Chondrocyte (in vitro differentiated cells): Measurements from ENCODE around the gene TCF4. TPM values are rescaled to one million over a fixed set of nuclear protein-coding genes. Genes with fewer than 3 reads are reported as not detected.

Experiments used
- DNase-seq: peaks from one replicate; pipeline ENCODE4 v3.0.0; 2021; ENCODE audit warnings: mixed read lengths, low spot score
- H3K27ac Mint-ChIP-seq: one replicate; pipeline ENCODE4 v1.8.0; 2021; ENCODE audit warnings: mild to moderate bottlenecking, moderate library complexity, mixed read lengths; ENCODE audit not compliant: unreplicated experiment
- H3K27me3 Mint-ChIP-seq: 2 replicates; pipeline ENCODE4 v1.8.0; 2021; ENCODE audit warnings: low read depth, mixed read lengths
- H3K36me3 Mint-ChIP-seq: 2 replicates; pipeline ENCODE4 v1.8.0; 2021; ENCODE audit warnings: low read depth, mixed read lengths
- H3K4me1 Mint-ChIP-seq: 2 replicates; pipeline ENCODE4 v1.8.0; 2021; ENCODE audit warnings: low read depth, mild to moderate bottlenecking, mixed read lengths
- H3K4me3 Mint-ChIP-seq: one replicate; pipeline ENCODE4 v1.8.0; 2021; ENCODE audit warnings: mild to moderate bottlenecking, moderate library complexity, mixed read lengths; ENCODE audit not compliant: unreplicated experiment
- H3K9me3 Mint-ChIP-seq: 2 replicates; pipeline ENCODE4 v1.8.0; 2021; ENCODE audit warnings: low read depth, mixed read lengths
- total RNA-seq: library from RNA; stranded (reverse); gene quantifications from 3 replicates; pipeline ENCODE4 v1.2.1, GENCODE V29; 2021
- TF ChIP-seq, protein P1 (sequence below): fragments of 200-600 bp; sonication (generic); IDR thresholded peaks from 2 replicates; pipeline ENCODE4 v1.5.0; 2021; ENCODE audit warnings: antibody characterized with exemption, mild to moderate bottlenecking, moderate library complexity

The TCF4 gene
- total RNA-seq, 1 donor from 2014 or later: 36.8 TPM

DNA sequence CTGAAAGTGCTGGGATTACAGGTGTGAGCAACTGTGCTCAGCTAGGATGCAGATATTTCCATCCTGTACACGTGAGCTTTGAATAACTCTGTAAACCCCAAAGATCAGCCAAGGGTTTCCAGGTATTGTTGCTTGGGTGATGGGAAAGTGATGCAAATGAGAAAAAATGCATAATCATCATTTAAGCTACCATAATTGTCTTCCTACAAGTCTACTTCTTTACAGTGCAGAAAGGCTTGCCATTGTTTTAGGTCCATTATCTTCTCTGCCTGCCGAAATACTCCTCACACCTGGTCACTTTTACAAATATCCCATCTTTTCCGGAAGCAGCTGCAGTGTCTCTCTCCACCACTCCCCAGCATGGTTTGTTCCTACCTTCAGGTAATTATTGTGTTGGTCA, 368.9 kb downstream of the TCF4 start:
- peaks cover 2% of the 10 kb centered on the region for H3K36me3 Mint-ChIP-seq
- no peak overlapping the region for H3K4me3 Mint-ChIP-seq
- TF ChIP-seq, protein P1, sequence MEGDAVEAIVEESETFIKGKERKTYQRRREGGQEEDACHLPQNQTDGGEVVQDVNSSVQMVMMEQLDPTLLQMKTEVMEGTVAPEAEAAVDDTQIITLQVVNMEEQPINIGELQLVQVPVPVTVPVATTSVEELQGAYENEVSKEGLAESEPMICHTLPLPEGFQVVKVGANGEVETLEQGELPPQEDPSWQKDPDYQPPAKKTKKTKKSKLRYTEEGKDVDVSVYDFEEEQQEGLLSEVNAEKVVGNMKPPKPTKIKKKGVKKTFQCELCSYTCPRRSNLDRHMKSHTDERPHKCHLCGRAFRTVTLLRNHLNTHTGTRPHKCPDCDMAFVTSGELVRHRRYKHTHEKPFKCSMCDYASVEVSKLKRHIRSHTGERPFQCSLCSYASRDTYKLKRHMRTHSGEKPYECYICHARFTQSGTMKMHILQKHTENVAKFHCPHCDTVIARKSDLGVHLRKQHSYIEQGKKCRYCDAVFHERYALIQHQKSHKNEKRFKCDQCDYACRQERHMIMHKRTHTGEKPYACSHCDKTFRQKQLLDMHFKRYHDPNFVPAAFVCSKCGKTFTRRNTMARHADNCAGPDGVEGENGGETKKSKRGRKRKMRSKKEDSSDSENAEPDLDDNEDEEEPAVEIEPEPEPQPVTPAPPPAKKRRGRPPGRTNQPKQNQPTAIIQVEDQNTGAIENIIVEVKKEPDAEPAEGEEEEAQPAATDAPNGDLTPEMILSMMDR: no peak
- peaks cover 2% of the 10 kb centered on the region for H3K4me1 Mint-ChIP-seq
- H3K27me3 Mint-ChIP-seq: no peaks in the 10 kb centered on the region
- H3K9me3 Mint-ChIP-seq: peaks cover 4% of the 10 kb centered on the region
- no peak for DNase-seq
- H3K27ac Mint-ChIP-seq: no peak overlapping the region

DNA sequence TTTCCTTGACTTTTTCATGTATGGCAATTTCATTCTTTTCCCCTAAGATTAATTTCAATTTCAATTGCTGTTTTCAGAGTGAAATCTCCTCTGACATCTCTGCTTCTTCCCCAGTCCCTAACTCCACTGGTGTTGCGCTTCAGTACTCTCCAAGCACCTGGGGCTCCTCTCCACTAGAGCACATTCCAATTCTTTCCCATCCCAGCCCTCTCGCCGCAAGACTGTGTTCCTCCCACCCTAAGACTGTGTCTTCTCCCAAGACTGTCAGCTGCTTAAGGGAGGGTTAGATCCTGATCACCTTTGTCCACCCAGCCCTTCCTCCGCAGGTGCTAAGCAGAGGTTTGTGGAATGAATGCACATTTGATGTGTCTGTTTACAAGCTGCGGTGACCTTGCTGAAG, 373.0 kb downstream of the TCF4 start:
- no peaks in the 10 kb centered on the region for H3K27me3 Mint-ChIP-seq
- no peaks in the 10 kb centered on the region for H3K36me3 Mint-ChIP-seq
- no peak overlapping the region for H3K27ac Mint-ChIP-seq
- H3K4me3 Mint-ChIP-seq: no peak overlapping the region
- H3K9me3 Mint-ChIP-seq: peaks cover 9% of the 10 kb centered on the region
- TF ChIP-seq, protein P1: no peak
- no peak for DNase-seq
- no peaks in the 10 kb centered on the region for H3K4me1 Mint-ChIP-seq

DNA sequence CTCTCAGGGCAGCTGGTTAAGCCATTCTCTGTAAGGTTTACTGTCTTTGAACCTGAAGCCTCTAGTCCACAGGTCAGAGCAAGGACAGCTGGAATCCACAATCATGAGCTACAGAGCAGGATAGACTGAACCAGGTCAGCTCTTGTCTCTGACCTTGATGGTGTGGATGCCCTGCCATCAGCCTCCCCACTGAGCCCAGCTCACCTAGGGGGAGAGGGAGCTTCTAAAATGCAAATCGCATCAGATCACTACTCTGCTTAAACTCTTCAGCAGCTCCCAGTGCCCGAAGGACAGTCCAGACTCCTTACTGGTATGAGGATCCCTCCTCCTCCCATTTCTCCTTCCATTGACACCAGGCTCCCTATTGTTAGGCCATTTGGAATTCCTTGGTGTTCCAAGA, 373.5 kb downstream of the TCF4 start:
- no peak for DNase-seq
- no peaks in the 10 kb centered on the region for H3K36me3 Mint-ChIP-seq
- H3K4me1 Mint-ChIP-seq: no peaks in the 10 kb centered on the region
- TF ChIP-seq, protein P1: no peak
- no peaks in the 10 kb centered on the region for H3K27me3 Mint-ChIP-seq
- H3K9me3 Mint-ChIP-seq: peaks cover 7% of the 10 kb centered on the region
- H3K4me3 Mint-ChIP-seq: no peak overlapping the region
- no peak overlapping the region for H3K27ac Mint-ChIP-seq

DNA sequence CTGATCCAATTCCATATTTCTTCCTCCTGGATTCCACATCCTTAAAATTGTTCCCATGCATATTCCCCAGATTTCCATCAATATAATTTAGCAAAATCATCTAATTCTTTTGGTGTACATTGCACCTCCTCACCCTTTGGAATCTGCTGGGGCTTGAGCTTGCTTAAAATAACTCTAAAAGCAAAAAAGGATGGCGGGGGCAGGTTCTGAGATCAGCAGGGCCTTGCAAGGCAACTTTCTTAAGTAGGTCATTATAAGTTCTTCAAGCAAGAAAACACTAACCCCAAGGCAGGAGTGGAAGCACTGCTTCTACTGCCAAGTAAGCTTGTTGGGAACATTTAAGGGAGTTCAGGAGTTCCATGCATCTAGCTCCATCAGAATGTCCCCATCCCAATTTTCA, 374.4 kb downstream of the TCF4 start:
- Mint-ChIP-seq H3K4me3 (no peak overlapping the region), H3K27me3 (no peaks in the 10 kb centered on the region), H3K4me1 (no peaks in the 10 kb centered on the region)

DNA sequence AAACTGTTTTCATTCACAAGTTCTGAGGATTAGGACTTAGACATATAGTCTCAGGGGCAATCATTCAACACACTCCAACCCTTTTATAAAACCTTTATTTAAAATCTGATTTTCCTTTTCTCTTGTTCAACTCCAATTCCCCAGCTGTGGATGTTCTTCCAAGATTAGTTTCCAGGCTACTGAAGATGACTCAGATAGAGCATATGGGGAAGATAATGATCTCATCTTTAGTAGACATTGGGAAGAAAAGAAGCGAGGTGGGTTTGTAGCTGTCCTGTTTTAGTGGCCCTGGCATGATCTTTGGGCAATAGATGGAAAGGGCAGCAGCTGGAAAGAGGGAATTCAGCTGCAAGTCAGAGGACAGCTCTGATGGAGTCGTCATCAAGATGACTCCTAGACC, 381.1 kb downstream of the TCF4 start:
- no peak overlapping the region for H3K4me3 Mint-ChIP-seq
- no peaks in the 10 kb centered on the region for H3K4me1 Mint-ChIP-seq
- H3K9me3 Mint-ChIP-seq: peaks cover 6% of the 10 kb centered on the region
- TF ChIP-seq, protein P1: no peak
- H3K27me3 Mint-ChIP-seq: no peaks in the 10 kb centered on the region
- no peak for DNase-seq
- no peaks in the 10 kb centered on the region for H3K36me3 Mint-ChIP-seq
- H3K27ac Mint-ChIP-seq: no peak overlapping the region

More for the DNA sequence above, 374.4 kb downstream of the TCF4 start:
- no peak for DNase-seq
- Mint-ChIP-seq H3K9me3 (peaks cover 4% of the 10 kb centered on the region), H3K36me3 (no peaks in the 10 kb centered on the region), H3K27ac (no peak overlapping the region)
- TF ChIP-seq, protein P1: no peak
